ENCODE results near the gene WFDC5.

GRCh38 chr20:45073221-45073620 is 41.8 kb downstream of the WFDC5 start:
- TF ChIP-seq CTCF (conservative IDR thresholded peaks at IDR 0.05; ENCODE audit: low read length) (no peak), EZH2phosphoT487 (IDR thresholded peaks at IDR 0.05; ENCODE audit: borderline replicate concordance, low read depth, low read length) (no peak)
